H9 (cell line): Measurements from ENCODE around the gene FMO3. TPM values are rescaled to one million over a fixed set of nuclear protein-coding genes. Genes with fewer than 3 reads are reported as not detected.

Source experiments
- DNase-seq: peaks from one replicate; pipeline ENCODE4 v3.0.0-alpha.2; 2017
- H2AFZ ChIP-seq: one replicate; pipeline ENCODE4 v1.6.1; 2013; ENCODE audit warnings: mild to moderate bottlenecking, low read length, control low read depth, moderate library complexity
- H2AK5ac ChIP-seq: 2 replicates; pipeline ENCODE4 v1.6.1; 2013; ENCODE audit warnings: low read length, control low read depth, mixed read lengths; ENCODE audit not compliant: insufficient read length
- H2BK120ac ChIP-seq: one replicate; pipeline ENCODE4 v1.6.1; 2013; ENCODE audit warnings: low read depth, mild to moderate bottlenecking, low read length, control low read depth, inconsistent platforms; ENCODE audit not compliant: poor library complexity, severe bottlenecking
- H2BK12ac ChIP-seq: 2 replicates; pipeline ENCODE4 v1.6.1; 2013; ENCODE audit warnings: low read length, control low read depth, mixed read lengths, low read depth; ENCODE audit not compliant: insufficient read length
- H2BK15ac ChIP-seq: 2 replicates; pipeline ENCODE4 v1.6.1; 2013; ENCODE audit warnings: low read depth, low read length, control low read depth
- H2BK20ac ChIP-seq: one replicate; pipeline ENCODE4 v1.6.1; 2013; ENCODE audit warnings: low read depth, mild to moderate bottlenecking, low read length, control low read depth, inconsistent platforms; ENCODE audit not compliant: poor library complexity, severe bottlenecking
- H2BK5ac ChIP-seq: 2 replicates; pipeline ENCODE4 v1.6.1; 2013; ENCODE audit warnings: low read length, control low read depth, mixed read lengths; ENCODE audit not compliant: insufficient read length
- H3K14ac ChIP-seq: 2 replicates; pipeline ENCODE4 v1.6.1; 2013; ENCODE audit warnings: low read length, control low read depth; ENCODE audit not compliant: insufficient read depth
- H3K18ac ChIP-seq: 2 replicates; pipeline ENCODE4 v1.6.1; 2013; ENCODE audit warnings: low read depth, mild to moderate bottlenecking, mixed read lengths, low read length, control low read depth; ENCODE audit not compliant: insufficient read length
- H3K23ac ChIP-seq: 2 replicates; pipeline ENCODE4 v1.6.1; 2013; ENCODE audit warnings: low read length, control low read depth, mixed read lengths, low read depth; ENCODE audit not compliant: insufficient read length
- H3K23me2 ChIP-seq: 2 replicates; pipeline ENCODE4 v1.6.1; 2013; ENCODE audit warnings: low read depth, mild to moderate bottlenecking, mixed read lengths, low read length, control low read depth; ENCODE audit not compliant: insufficient read length, poor library complexity, severe bottlenecking
- H3K27ac ChIP-seq: 2 replicates; pipeline ENCODE4 v1.5.1; 2013; ENCODE audit warnings: low read length, control low read depth, mixed read lengths, low read depth; ENCODE audit not compliant: insufficient read length
- H3K27me3 ChIP-seq: 2 replicates; pipeline ENCODE4 v1.6.1; 2013; ENCODE audit warnings: low read length, control low read depth, inconsistent platforms; ENCODE audit not compliant: insufficient read depth
- H3K4ac ChIP-seq: 2 replicates; pipeline ENCODE4 v1.6.1; 2013; ENCODE audit warnings: low read depth, mild to moderate bottlenecking, control low read depth, inconsistent platforms, low read length, moderate library complexity
- H3K4me1 ChIP-seq: 2 replicates; pipeline ENCODE4 v1.6.1; 2013; ENCODE audit warnings: low read length, control low read depth, inconsistent platforms; ENCODE audit not compliant: insufficient read depth
- H3K4me2 ChIP-seq: 2 replicates; pipeline ENCODE4 v1.6.1; 2013; ENCODE audit warnings: low read length, control low read depth, mixed read lengths; ENCODE audit not compliant: insufficient read length, insufficient read depth
- H3K56ac ChIP-seq: 2 replicates; pipeline ENCODE4 v1.6.1; 2013; ENCODE audit warnings: low read depth, mild to moderate bottlenecking, mixed read lengths, low read length, control low read depth; ENCODE audit not compliant: insufficient read length
- H3K79me1 ChIP-seq: 2 replicates; pipeline ENCODE4 v1.6.1; 2013; ENCODE audit warnings: low read depth, mild to moderate bottlenecking, moderate library complexity, low read length, control low read depth, inconsistent platforms; ENCODE audit not compliant: insufficient read depth, poor library complexity, severe bottlenecking
- H3K79me2 ChIP-seq: 2 replicates; pipeline ENCODE4 v1.6.1; 2013; ENCODE audit warnings: low read length, control low read depth, inconsistent platforms; ENCODE audit not compliant: insufficient read depth
- H3K9ac ChIP-seq: 2 replicates; pipeline ENCODE4 v1.6.1; 2013; ENCODE audit warnings: low read length, control low read depth, mixed read lengths; ENCODE audit not compliant: insufficient read length; ENCODE audit errors: extremely low read depth
- H3K9me3 ChIP-seq: one replicate; pipeline ENCODE4 v1.6.1; 2013; ENCODE audit warnings: low read depth, low read length, inconsistent platforms; ENCODE audit not compliant: control insufficient read depth
- H3T11ph ChIP-seq: one replicate; pipeline ENCODE4 v1.6.1; 2013; ENCODE audit warnings: mild to moderate bottlenecking, low read length, control low read depth, inconsistent platforms
- H4K20me1 ChIP-seq: one replicate; pipeline ENCODE4 v1.6.1; 2013; ENCODE audit not compliant: control insufficient read depth, insufficient read length, insufficient read depth
- H4K5ac ChIP-seq: 2 replicates; pipeline ENCODE4 v1.6.1; 2013; ENCODE audit warnings: low read depth, mild to moderate bottlenecking, mixed read lengths, low read length, control low read depth; ENCODE audit not compliant: insufficient read length
- H4K8ac ChIP-seq: replicated peaks from 2 replicates; pipeline ENCODE4 v1.6.1; 2013; ENCODE audit warnings: low read length, control low read depth, mixed read lengths, low read depth; ENCODE audit not compliant: insufficient read length
- H4K91ac ChIP-seq: 2 replicates; pipeline ENCODE4 v1.6.1; 2013; ENCODE audit warnings: low read depth, mild to moderate bottlenecking, moderate library complexity, mixed read lengths, low read length, control low read depth; ENCODE audit not compliant: insufficient read length
- H3K27ac Mint-ChIP-seq, 3 experiments: 2 replicates in 2 of 3; 3 replicates in 1 of 3; pipeline ENCODE4 v1.8.0; 2020 to 2021; ENCODE audit warnings: mixed read lengths in 3 of 3, mild to moderate bottlenecking in 1 of 3, moderate library complexity in 1 of 3
- H3K27me3 Mint-ChIP-seq: 2 replicates; pipeline ENCODE4 v1.8.0; 2021; ENCODE audit warnings: low read depth, mild to moderate bottlenecking, moderate library complexity, mixed read lengths
- H3K36me3 Mint-ChIP-seq, 3 experiments: 2 replicates in 2 of 3; 3 replicates in 1 of 3; pipeline ENCODE4 v1.8.0; 2020 to 2021; ENCODE audit warnings: low read depth in 3 of 3, mixed read lengths in 3 of 3; ENCODE audit not compliant: insufficient read depth in 1 of 3
- H3K4me1 Mint-ChIP-seq, 2 experiments: 2 replicates each; pipeline ENCODE4 v1.8.0; 2020; ENCODE audit warnings: mixed read lengths in 2 of 2
- H3K4me3 Mint-ChIP-seq, 2 experiments: 2 replicates in 1 of 2; 3 replicates in 1 of 2; pipeline ENCODE4 v1.8.0; 2020 to 2021; ENCODE audit warnings: mild to moderate bottlenecking in 2 of 2, mixed read lengths in 2 of 2, moderate library complexity in 1 of 2
- H3K9me3 Mint-ChIP-seq, 2 experiments: 2 replicates in 1 of 2; 3 replicates in 1 of 2; pipeline ENCODE4 v1.8.0; 2020; ENCODE audit warnings: mild to moderate bottlenecking in 2 of 2, mixed read lengths in 2 of 2, moderate library complexity in 1 of 2
- CTCF ChIP-seq: fragments of 200-600 bp; sonication (generic); conservative IDR thresholded peaks from 3 replicates; pipeline ENCODE4 v1.8.0; 2021; ENCODE audit warnings: antibody characterized with exemption, mild to moderate bottlenecking
- WGBS: extraction: QIAGEN DNeasy Blood & Tissue Kit; methylation state at CpG from one replicate; pipeline ENCODE4 v1.1.7; 2013; ENCODE audit warnings: missing lambda C conversion rate, low lambda C conversion rate, mixed read lengths; ENCODE audit not compliant: insufficient read length; ENCODE audit errors: extremely low coverage; 5-methylcytosine and 5-hydroxymethylcytosine counted together
- total RNA-seq: library from RNA; stranded (reverse); gene quantifications from 2 replicates; pipeline ENCODE4 v1.2.1, GENCODE V29; 2021

Gene FMO3
- total RNA-seq, 1 experiment from 2014 or later, result not detected

- Histone ChIP-seq H3K79me1 (no peaks in the 10 kb centered on the region), H2BK15ac (no peak overlapping the region), H3K9ac (no peak overlapping the region), H2AK5ac (no peak overlapping the region), H4K5ac (no peak overlapping the region), H2BK120ac (no peak overlapping the region), H3K56ac (no peak overlapping the region), H3K14ac (no peak overlapping the region), H3K4ac (no peak overlapping the region), H2BK12ac (no peak overlapping the region), H3K27me3 (no peaks in the 10 kb centered on the region), H3K27ac (no peak overlapping the region), H3K4me2 (no peak overlapping the region), H3K9me3 (no peaks in the 10 kb centered on the region), H3T11ph (no peak overlapping the region), H4K20me1 (no peaks in the 10 kb centered on the region), H3K23me2 (no peaks in the 10 kb centered on the region), H2BK20ac (no peak overlapping the region), H4K91ac (no peak overlapping the region), H3K18ac (no peak overlapping the region), H3K23ac (no peak overlapping the region), H2AFZ (no peak overlapping the region), H2BK5ac (no peak overlapping the region), H3K4me1 (no peaks in the 10 kb centered on the region; the same call in 1 of the 2 replicates), H4K8ac (no peak overlapping the region), H3K79me2 (no peaks in the 10 kb centered on the region)
- Mint-ChIP-seq H3K36me3 (no peaks in the 10 kb centered on the region), H3K27me3 (no peaks in the 10 kb centered on the region), H3K9me3 (no peaks in the 10 kb centered on the region), H3K4me3 (no peak overlapping the region), H3K4me1 (peaks cover 30 to 31% of the 10 kb centered on the region in 2 experiments), H3K27ac (no peak overlapping the region)
- WGBS, result no CpG with 5 or more reads among the region's 2 CpGs
- no peak for TF ChIP-seq CTCF
- DNase-seq, result no peak
Measured at GRCh38 chr1:171138980-171139379, 48.3 kb downstream of the FMO3 start.
